IPS-NIHi7 (cell line): ENCODE results near the gene C3orf18.

Source experiments
- DNase-seq: peaks from one replicate; pipeline ENCODE4 v3.0.0; 2012; ENCODE audit warnings: mixed read lengths; ENCODE audit errors: extremely low spot score

The C3orf18 gene

DNA sequence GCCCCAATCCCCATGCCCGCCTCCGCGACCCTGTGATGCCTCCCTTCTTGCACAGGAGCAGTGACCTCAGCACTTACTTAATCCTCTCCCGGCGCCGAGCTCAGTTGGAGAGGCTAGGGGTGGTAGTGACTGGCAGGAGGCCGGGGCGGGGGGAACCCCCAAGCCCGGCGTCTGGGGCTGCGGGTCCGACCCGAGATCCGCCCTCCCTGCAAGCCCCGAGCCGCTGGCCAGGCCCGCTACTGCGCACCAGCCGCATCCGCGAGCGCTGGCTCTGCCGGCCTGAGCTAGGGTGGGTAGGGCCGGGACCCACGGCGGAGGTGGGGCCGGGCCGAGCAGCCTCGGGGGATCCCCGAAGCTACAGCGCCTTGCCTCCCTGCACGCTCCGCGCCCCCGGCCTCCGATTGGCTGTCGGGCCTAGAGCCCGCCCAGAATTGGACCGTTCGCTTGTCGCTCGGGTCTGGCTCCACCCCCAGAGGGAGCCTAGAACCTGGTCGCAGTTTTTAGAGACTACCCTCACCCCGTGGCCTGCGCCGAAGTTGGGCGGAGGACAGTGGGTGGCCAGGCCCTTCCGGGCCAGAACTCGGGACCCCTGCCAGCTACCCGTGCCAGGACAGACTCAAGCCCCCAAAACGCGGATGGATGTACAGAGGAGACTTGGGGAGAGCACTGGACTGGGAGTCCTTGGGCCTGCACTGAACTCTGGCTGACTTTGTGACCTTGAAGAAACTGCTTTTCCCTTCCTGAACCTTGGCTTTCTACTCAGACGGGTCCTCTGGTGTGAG lies at the start of gene C3orf18:
Gene C3orf18 (minus strand): TSS at position 362 of the 782 bp plus-strand sequence. CDS start 2,048 bp downstream, outside the sequence.
- DNase-seq, result peak; percentile 99

DNA sequence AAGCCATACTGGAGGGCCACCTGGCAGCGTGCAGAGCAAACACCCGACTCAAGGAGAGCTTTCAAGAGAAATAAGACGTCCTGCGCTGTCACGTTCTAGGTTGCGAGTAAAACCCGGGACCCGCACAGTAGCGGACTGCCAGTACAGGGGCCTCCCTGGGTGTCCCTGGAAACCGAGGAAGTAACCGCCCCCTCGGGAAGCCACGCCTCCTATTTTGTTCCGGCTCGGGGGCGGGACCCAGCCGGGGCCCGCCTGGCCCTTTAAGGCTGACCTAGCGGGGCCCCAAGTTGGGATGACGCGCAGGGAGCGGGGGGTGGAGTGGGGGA lies 49.2 kb upstream of the C3orf18 start:
- peak; percentile 96 for DNase-seq

GRCh38 chr3:50616003-50616769 lies 48.6 kb upstream of the C3orf18 start:
- peak; percentile 89 for DNase-seq

DNA sequence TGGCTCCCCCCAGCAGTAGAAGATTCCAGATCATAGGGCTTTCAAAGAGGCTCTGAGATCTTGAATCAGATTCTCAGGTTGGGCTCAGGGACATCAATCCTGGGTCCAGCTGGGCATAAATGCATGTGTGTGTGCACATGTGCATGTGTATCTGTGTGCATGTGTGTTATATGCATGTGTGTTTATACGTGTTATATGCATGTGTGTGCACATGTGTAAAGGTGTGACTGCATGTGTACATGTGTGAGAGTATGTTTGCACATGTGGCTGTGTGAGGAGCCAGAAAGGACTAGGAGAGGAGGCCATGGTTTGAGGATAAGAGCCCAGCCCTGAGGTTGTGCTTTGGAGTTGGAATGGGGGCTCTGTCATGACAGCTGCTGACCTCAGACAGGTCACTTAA lies 47.6 kb upstream of the C3orf18 start:
- DNase-seq, result no peak

- DNase-seq, result no peak
These were observed 45.7 kb upstream of the C3orf18 start for GRCh38 chr3:50612970-50613846.

DNA sequence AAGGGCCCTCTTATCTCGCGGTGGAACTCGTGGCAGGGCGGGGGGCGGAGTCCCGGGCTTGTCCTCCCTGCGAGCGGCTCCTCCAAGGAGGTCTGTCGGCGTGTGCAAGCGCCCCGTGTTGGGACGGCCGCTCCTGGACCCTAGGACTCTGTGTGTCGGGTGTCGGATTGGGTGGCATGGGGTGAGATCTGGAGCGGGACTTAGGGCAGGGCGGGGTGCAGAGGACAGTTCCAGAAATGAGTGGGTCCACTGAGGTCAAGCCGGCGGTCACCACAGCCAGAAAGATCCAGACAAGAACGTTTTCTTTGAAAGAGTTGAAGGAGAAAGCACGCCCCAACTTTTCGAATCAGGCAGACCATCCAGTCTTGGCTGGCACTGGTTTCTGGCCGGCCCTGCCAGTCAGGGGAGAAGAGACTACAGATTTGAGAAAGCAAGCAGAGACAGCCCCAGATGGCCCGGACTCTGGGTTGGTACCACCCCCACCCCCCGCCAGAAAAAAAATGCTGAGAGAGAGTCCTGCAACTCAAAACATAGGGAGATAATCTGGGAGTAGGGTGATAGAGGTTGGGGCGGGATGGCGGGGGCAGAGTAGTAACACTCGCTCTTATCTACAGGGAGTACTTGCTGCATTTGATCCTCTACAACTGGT lies 44.8 kb upstream of the C3orf18 start:
- no peak for DNase-seq

DNA sequence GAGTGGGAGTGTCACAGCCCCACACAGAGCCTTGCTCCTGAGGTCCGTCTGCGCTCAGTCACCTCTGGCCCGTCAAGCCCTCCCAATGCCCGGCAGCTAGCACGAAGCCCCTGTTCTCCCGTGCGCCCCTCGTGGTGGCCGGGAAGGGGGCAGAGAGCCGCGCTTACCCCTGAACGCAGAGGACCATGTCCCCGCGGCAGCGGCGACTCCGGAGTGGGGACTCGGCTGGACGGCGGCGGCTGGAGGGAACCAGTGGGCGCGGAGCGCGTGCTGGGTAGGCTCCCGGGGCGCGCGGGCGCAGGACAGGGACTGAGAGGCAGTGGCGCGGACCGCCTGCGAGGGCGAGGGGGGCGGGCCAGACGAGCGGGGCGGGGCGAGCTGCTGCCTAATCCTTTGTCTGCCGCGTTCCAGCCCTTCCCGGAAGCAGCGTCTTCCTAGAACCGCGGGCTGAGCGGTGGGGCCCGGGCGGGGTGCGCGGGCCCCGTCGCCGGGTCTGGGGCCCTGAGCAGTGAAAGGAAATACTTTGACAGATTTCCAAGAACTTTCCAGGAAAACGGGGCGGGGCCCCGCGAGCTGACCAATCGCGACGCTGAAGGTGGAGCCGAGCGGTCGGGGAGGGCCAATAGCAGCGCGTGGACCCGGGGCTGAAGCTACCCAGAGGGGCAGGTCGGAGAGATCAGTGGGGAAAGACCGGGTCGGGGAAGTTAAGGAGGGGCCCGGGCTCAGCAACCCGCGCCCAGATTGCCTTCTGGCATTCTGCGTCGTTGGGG lies 44.1 kb upstream of the C3orf18 start, which contains the start of gene CISH:
Gene CISH (minus strand): TSS at position 311 of the 770 bp plus-strand sequence. CDS start 124 bp downstream, at position 187.
- peak; percentile 96 for DNase-seq

GRCh38 chr3:50610992-50611463 lies 43.5 kb upstream of the C3orf18 start:
- no peak for DNase-seq

- DNase-seq, result no peak
These were observed 42.8 kb upstream of the C3orf18 start for GRCh38 chr3:50610181-50610971.

DNA sequence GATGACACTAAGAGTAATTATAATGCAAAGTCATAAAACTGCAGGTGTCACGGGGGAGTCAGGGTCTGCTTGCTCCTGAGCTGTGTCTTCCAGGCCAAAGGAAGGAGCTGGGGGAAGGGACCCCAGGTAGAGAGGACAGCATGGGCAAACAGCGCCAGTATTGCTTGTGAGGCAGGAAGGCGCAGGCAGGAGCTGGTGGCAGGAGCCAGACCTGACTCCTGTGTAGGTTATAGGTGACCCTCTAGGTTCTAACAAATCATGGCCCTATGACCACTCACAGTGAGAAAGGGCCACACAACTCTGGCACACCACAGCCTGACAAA lies 42.2 kb upstream of the C3orf18 start:
- no peak for DNase-seq

GRCh38 chr3:50609071-50609762 lies 41.7 kb upstream of the C3orf18 start:
- no peak for DNase-seq

DNA sequence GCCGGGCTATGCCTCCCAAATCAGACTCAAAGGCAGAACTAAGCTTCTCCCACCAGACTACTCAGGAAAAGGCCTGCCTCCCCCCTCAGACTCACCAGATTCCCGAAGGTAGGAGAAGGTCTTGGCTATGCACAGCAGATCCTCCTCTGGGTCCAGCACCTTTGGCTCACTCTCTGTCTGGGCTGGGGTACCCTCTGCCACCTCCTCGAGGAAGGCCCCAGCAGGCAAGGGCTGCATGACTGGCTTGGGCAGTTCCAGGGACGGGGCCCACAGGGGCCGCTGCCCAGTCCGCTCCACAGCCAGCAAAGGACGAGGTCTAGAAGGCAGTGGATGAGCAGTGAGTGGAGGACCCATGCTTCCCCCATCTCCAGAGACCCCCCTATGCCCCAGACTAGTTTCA lies 40.7 kb upstream of the C3orf18 start:
- no peak for DNase-seq

GRCh38 chr3:50607271-50608091 lies 39.9 kb upstream of the C3orf18 start:
- no peak for DNase-seq

DNA sequence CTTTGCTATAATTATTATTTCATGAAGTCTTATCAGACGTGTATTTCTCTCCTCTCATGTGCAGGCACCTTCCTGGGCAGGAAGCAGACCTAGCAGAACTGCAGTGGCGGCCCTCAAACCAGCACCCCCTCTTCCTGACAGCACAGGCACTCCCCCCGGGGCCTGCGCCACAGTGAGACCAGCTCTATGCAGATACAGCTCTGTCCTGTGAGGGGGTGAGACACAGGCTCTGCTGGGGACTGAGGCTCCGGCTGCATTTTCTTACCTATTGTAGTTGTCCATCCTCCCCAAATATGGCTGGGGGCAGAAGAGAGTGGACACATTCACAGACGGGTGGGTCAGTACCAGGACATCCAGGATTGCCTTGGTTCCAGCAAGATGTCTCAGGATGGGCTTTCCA lies 39.0 kb upstream of the C3orf18 start:
- DNase-seq, result no peak

DNA sequence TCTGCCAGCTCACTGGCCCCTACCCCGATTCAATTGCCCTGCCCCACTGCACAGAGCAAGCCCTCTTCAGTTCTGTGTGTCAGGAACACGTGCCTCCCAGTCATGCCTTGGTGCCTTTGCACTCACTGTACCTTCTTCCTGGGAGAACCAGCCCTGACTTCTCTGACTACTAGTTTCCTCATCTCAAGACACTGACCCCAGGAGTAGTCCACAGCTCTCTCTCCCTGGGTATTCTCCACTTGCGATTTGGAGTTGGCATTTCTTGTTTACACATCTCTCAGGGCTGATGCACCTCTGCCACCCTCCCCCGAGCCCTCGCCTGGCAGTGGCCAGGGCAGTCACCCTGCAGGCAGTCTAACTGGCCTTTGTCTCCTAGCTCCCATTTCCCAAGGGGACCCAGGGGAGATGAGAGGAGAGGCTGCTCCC lies 38.4 kb upstream of the C3orf18 start:
- no peak for DNase-seq

- DNase-seq, result no peak
These were observed 37.4 kb upstream of the C3orf18 start for GRCh38 chr3:50604628-50605588.

DNA sequence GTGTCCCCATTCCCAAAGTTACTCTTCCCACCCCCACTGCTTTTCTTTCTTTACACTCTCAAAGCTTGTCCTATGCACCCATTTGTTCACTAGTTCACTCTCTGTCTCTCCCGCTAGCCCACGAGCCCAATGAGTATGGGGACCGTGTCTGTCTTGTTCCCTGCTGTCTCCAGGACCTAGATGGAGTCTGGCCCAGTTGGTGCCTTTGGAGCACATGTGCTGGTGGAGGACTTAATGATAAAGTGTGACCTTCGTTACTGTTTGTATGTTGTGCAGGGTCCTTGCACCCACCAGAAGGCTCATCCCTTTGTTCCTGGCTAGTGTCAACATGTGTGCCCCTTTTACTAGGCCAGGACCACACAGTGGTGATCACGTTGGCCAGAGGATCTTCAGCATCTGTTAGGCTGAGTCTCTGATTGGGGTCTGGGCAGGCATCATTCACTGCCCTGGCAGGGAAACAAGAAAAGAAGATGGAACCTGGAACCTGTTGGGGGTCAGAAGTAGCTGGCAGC lies 36.6 kb upstream of the C3orf18 start:
- no peak for DNase-seq
